SK-N-MC (cell line): ENCODE measurements around the gene CCDC7.

ENCODE experiments used
- EZH2 ChIP-seq: fragments of 200-600 bp; sonication (generic); IDR thresholded peaks from one replicate; pipeline ENCODE4 v1.6.1; 2017; ENCODE audit warnings: antibody characterized with exemption
- FOXP2 ChIP-seq: optimal IDR thresholded peaks from 2 replicates; pipeline ENCODE3; 2011; ENCODE audit warnings: mild to moderate bottlenecking, moderate library complexity; ENCODE audit not compliant: insufficient read depth; ENCODE audit errors: extremely low read length, control extremely low read depth
- POLR2AphosphoS5 ChIP-seq: IDR thresholded peaks from 2 replicates; pipeline ENCODE4 v1.6.1; 2012; ENCODE audit warnings: mild to moderate bottlenecking, low read depth, low read length, borderline replicate concordance

- no peak for TF ChIP-seq EZH2
- no peak for TF ChIP-seq POLR2AphosphoS5
- TF ChIP-seq FOXP2 = no peak
Measured at GRCh38 chr10:32418572-32418971, 27.4 kb upstream of the CCDC7 start.
